PFSK-1 (cell line): ENCODE data around the gene PRKACA.

Source experiments
- FOXP2 ChIP-seq: optimal IDR thresholded peaks from 2 replicates; pipeline ENCODE3; 2011; ENCODE audit warnings: borderline replicate concordance, control low read depth, inconsistent platforms; ENCODE audit not compliant: insufficient read depth; ENCODE audit errors: extremely low read length, extremely low read depth
- POLR2AphosphoS5 ChIP-seq: IDR thresholded peaks from 2 replicates; pipeline ENCODE4 v1.6.1; 2012; ENCODE audit warnings: low read depth, mild to moderate bottlenecking, control low read depth, low read length, moderate library complexity
- REST ChIP-seq, 2 experiments: IDR thresholded peaks; 2 replicates each; pipeline versions ENCODE4 v1.6.1 to v1.8.0; 2011 to 2012; ENCODE audit warnings: low read depth in 2 of 2, low read length in 2 of 2, control low read depth in 1 of 2, inconsistent platforms in 1 of 2, mild to moderate bottlenecking in 1 of 2, moderate library complexity in 1 of 2; ENCODE audit not compliant: insufficient read depth in 1 of 2
- SIN3A ChIP-seq: IDR thresholded peaks from 2 replicates; pipeline ENCODE4 v1.6.1; 2012; ENCODE audit warnings: mild to moderate bottlenecking, low read length, moderate library complexity, borderline replicate concordance; ENCODE audit not compliant: insufficient read depth
- TAF1 ChIP-seq: IDR thresholded peaks from 2 replicates; pipeline ENCODE4 v1.6.1; 2012; ENCODE audit warnings: low read length, control low read depth, borderline replicate concordance; ENCODE audit not compliant: insufficient read depth

The PRKACA gene

GRCh38 chr19:14150041-14150769 lies 32.6 kb upstream of the PRKACA start:
- TF ChIP-seq TAF1 (no peak), FOXP2 (no peak), REST (IDR thresholded peaks at IDR 0.05; ENCODE audit: insufficient read depth in 1 of 2, low read depth in 2 of 2, low read length in 2 of 2) (no peak), SIN3A (no peak), POLR2AphosphoS5 (no peak)

- TF ChIP-seq SIN3A: no peak
- TF ChIP-seq REST (IDR thresholded peaks at IDR 0.05; ENCODE audit: insufficient read depth in 1 of 2, low read depth in 2 of 2, low read length in 2 of 2): no peak
- no peak for TF ChIP-seq POLR2AphosphoS5
- TF ChIP-seq TAF1: no peak
- TF ChIP-seq FOXP2: no peak
Observed at GRCh38 chr19:14149509-14149994, 32.0 kb upstream of the PRKACA start.

GRCh38 chr19:14148751-14149410 lies 31.3 kb upstream of the PRKACA start:
- no peak for TF ChIP-seq FOXP2
- 0 out of 2 replicates have a peak, but pooled peaks have one; percentile 9 for TF ChIP-seq POLR2AphosphoS5
- TF ChIP-seq SIN3A: no peak

GRCh38 chr19:14147797-14148605 lies 30.4 kb upstream of the PRKACA start:
- TF ChIP-seq POLR2AphosphoS5: no peak
- TF ChIP-seq FOXP2: no peak
- TF ChIP-seq REST (IDR thresholded peaks at IDR 0.05; ENCODE audit: insufficient read depth in 1 of 2, low read depth in 2 of 2, low read length in 2 of 2): no peak
- no peak for TF ChIP-seq SIN3A
- TF ChIP-seq TAF1: no peak

- TF ChIP-seq FOXP2: peak; percentile 26
- TF ChIP-seq TAF1: no peak
- TF ChIP-seq SIN3A: peak; percentile 58; the same call in 1 of the 2 replicates
- no peak for TF ChIP-seq POLR2AphosphoS5
Observed at GRCh38 chr19:14146789-14147216, 29.2 kb upstream of the PRKACA start.
